ENCODE measurements around the gene TMEM91.
A peak's percentile ranks its signal among the peaks of the same experiment; 100 is the strongest.
"Not testable (repeated sequence)": the region's sequence is repeated elsewhere in the genome, so short reads cannot be mapped to it uniquely, and the experiment has no call there.

The TMEM91 gene

GRCh38 chr19:41376241-41376997 is at the start of gene TMEM91:
TMEM91 (plus strand) TSS chr19:41376533; CDS start chr19:41378310, 1,777 bp downstream.
- peak; percentile 77 for DNase-seq

GRCh38 chr19:41327076-41327575 is 49.2 kb upstream of the TMEM91 start:
- peak; percentile 16 for DNase-seq

- DNase-seq = peak; percentile 14
Observed at GRCh38 chr19:41327576-41328156, 48.7 kb upstream of the TMEM91 start.

GRCh38 chr19:41328157-41328841 is 48.0 kb upstream of the TMEM91 start:
- peak; percentile 14 for DNase-seq

GRCh38 chr19:41328842-41329225 is 47.5 kb upstream of the TMEM91 start:
- no peak for DNase-seq

- DNase-seq = peak; percentile 16
Observed at GRCh38 chr19:41330481-41330880, 45.9 kb upstream of the TMEM91 start.

- DNase-seq = peak; percentile 25
Observed at GRCh38 chr19:41330946-41331678, 45.2 kb upstream of the TMEM91 start.

- no peak for DNase-seq
Observed at GRCh38 chr19:41332000-41332399, 44.3 kb upstream of the TMEM91 start.

GRCh38 chr19:41332468-41332867 is 43.9 kb upstream of the TMEM91 start:
- DNase-seq = no peak

- no peak for DNase-seq
Observed at GRCh38 chr19:41334793-41335192, 41.5 kb upstream of the TMEM91 start.

- DNase-seq = no peak
Observed at GRCh38 chr19:41335467-41335866, 40.9 kb upstream of the TMEM91 start.

- no peak for DNase-seq
Observed at GRCh38 chr19:41339936-41340335, 36.4 kb upstream of the TMEM91 start.

GRCh38 chr19:41341669-41342490 is 34.5 kb upstream of the TMEM91 start:
- DNase-seq = no peak

- DNase-seq = no peak
Observed at GRCh38 chr19:41344162-41344561, 32.2 kb upstream of the TMEM91 start.

- not testable (repeated sequence) for DNase-seq
Observed at GRCh38 chr19:41346916-41347315, 29.4 kb upstream of the TMEM91 start.

- DNase-seq = peak; percentile 22
Observed at GRCh38 chr19:41350735-41351338, 25.5 kb upstream of the TMEM91 start.

GRCh38 chr19:41351339-41352245 is 24.7 kb upstream of the TMEM91 start:
- peak; percentile 42 for DNase-seq

GRCh38 chr19:41352279-41352608 is 24.1 kb upstream of the TMEM91 start:
- no peak for DNase-seq

GRCh38 chr19:41352609-41353465 is 23.5 kb upstream of the TMEM91 start:
- DNase-seq = peak; percentile 76
